ENCODE data around the gene NR4A1. TPM values are rescaled to one million over a fixed set of nuclear protein-coding genes. Genes with fewer than 3 reads are reported as not detected.

Gene NR4A1
- total RNA-seq, 6 donors from 2014 or later: 88.3 to 202 (median 156) TPM

GRCh38 chr12:52090291-52090690 is 39.0 kb downstream of the NR4A1 start:
- peak in 1 of 2 donors; percentile 42 for DNase-seq
- no peak for ATAC-seq (ENCODE audit: low FRiP score in 2 of 2)
- Histone ChIP-seq H3K27me3 (no peaks in the 10 kb centered on the region), H3K4me1 (no peaks in the 10 kb centered on the region), H3K4me3 (no peak overlapping the region), H3K27ac (no peak overlapping the region), H3K9me3 (no peaks in the 10 kb centered on the region), H3K36me3 (no peaks in the 10 kb centered on the region)
- TF ChIP-seq POLR2AphosphoS5 (IDR thresholded peaks at IDR 0.05): no peak
- TF ChIP-seq CTCF (IDR thresholded peaks at IDR 0.05): no peak
- TF ChIP-seq POLR2A (IDR thresholded peaks at IDR 0.05): no peak
- 72 to 82% methylated on average over 10 of the region's 10 CpGs for WGBS, 2 donors

- Histone ChIP-seq H3K27ac (no peak overlapping the region), H3K4me1 (no peaks in the 10 kb centered on the region), H3K27me3 (no peaks in the 10 kb centered on the region), H3K9me3 (no peaks in the 10 kb centered on the region), H3K4me3 (no peak overlapping the region), H3K36me3 (no peaks in the 10 kb centered on the region)
- WGBS, 2 donors: 15 to 27% methylated on average over 3 of the region's 3 CpGs
- TF ChIP-seq POLR2A (IDR thresholded peaks at IDR 0.05): no peak
- no peak for TF ChIP-seq EP300 (IDR thresholded peaks at IDR 0.05)
- TF ChIP-seq POLR2AphosphoS5 (IDR thresholded peaks at IDR 0.05): no peak
- no peak for TF ChIP-seq CTCF (IDR thresholded peaks at IDR 0.05)
- no peak for ATAC-seq (ENCODE audit: low FRiP score in 2 of 2)
- no peak for DNase-seq
These were observed 39.8 kb downstream of the NR4A1 start for GRCh38 chr12:52091061-52091460.

- 49 to 78% methylated on average over 8 of the region's 8 CpGs for WGBS, 2 donors
These were observed 40.6 kb downstream of the NR4A1 start for GRCh38 chr12:52091869-52092268.

DNA sequence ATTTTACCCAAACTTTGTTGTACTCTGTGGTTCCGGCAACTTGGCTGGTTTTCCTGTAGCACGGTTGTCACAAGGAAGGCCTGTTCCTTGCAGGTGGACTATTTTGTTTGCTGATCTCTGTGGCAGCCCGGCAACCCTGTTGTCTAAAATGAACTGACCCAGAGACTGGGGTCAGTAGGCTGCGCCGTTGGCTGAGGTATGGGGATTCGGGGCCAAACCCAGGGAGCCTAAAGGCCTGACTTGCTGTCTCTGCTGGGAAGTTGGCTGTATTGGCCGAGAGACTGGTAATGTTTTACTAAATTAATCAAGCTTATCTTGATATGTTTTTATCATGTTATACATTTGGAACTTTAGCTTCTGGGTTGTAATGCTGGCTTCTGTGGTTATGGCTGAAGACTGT is 42.1 kb downstream of the NR4A1 start:
- ATAC-seq (ENCODE audit: low FRiP score in 2 of 2) (no peak), DNase-seq (no peak)
- no peak overlapping the region for H3K27ac ChIP-seq
- H3K4me1 ChIP-seq: no peaks in the 10 kb centered on the region
- no peaks in the 10 kb centered on the region for H3K9me3 ChIP-seq
- H3K27me3 ChIP-seq: no peaks in the 10 kb centered on the region
- TF ChIP-seq EP300 (IDR thresholded peaks at IDR 0.05) (no peak), POLR2A (IDR thresholded peaks at IDR 0.05) (no peak), CTCF (IDR thresholded peaks at IDR 0.05) (no peak), POLR2AphosphoS5 (IDR thresholded peaks at IDR 0.05) (no peak)
- H3K36me3 ChIP-seq: no peaks in the 10 kb centered on the region
- 78 to 82% methylated on average over 7 of the region's 7 CpGs for WGBS, 2 donors
- H3K4me3 ChIP-seq: no peak overlapping the region

More at GRCh38 chr12:52091869-52092268, 40.6 kb downstream of the NR4A1 start:
- Histone ChIP-seq H3K9me3 (no peaks in the 10 kb centered on the region), H3K4me3 (no peak overlapping the region), H3K36me3 (no peaks in the 10 kb centered on the region), H3K4me1 (no peaks in the 10 kb centered on the region), H3K27ac (no peak overlapping the region), H3K27me3 (no peaks in the 10 kb centered on the region)
- DNase-seq: no peak
- no peak for ATAC-seq (ENCODE audit: low FRiP score in 2 of 2)
- TF ChIP-seq POLR2AphosphoS5 (IDR thresholded peaks at IDR 0.05) (no peak), CTCF (IDR thresholded peaks at IDR 0.05) (no peak), EP300 (IDR thresholded peaks at IDR 0.05) (no peak), POLR2A (IDR thresholded peaks at IDR 0.05) (no peak)

DNA sequence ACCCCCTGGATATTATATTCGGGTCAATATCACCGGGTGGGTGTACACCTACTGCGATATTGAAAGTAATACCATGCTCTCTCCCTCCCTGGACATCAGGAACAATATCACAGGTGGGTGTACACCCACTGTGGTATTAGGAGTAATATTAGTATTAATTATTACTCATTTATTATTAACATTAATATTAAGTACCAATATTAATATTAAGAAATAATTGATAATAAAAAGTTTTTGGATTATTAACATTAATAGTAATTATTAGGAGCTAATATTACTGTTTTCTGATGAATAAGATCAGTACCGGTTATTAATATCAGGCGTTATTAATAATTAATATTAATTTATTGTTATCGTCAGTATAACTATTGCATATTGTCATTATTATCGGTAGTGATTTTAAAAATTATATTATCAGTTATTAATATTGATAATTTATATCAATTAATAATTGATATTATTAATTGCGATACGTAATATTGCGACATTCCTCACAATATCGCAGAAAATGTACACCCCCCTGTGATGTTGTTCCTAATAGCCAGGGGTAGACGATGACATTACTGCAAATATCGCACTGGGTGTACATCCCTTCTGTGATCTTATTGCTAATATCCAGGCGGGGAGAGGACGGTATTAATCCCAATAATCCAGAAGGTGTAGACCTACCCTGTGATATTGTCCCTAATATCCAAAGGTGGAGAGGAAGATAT is 45.2 kb downstream of the NR4A1 start:
- 90 to 91% methylated on average over 15 of the region's 15 CpGs for WGBS, 2 donors
- no peak for TF ChIP-seq EP300 (IDR thresholded peaks at IDR 0.05)
- TF ChIP-seq POLR2A (IDR thresholded peaks at IDR 0.05): no peak
- TF ChIP-seq POLR2AphosphoS5 (IDR thresholded peaks at IDR 0.05): no peak
- TF ChIP-seq CTCF (IDR thresholded peaks at IDR 0.05): no peak

More for the DNA sequence above, 45.2 kb downstream of the NR4A1 start:
- H3K4me1 ChIP-seq: no peaks in the 10 kb centered on the region
- no peak overlapping the region for H3K4me3 ChIP-seq
- H3K27ac ChIP-seq: no peak overlapping the region
- H3K9me3 ChIP-seq: no peaks in the 10 kb centered on the region
- DNase-seq (no peak), ATAC-seq (ENCODE audit: low FRiP score in 2 of 2) (no peak)
- H3K36me3 ChIP-seq: no peaks in the 10 kb centered on the region
- H3K27me3 ChIP-seq: no peaks in the 10 kb centered on the region

Measured in upper lobe of left lung (tissue), 6 donors.